GM23338 (cell line): ENCODE measurements around the gene ZXDC. TPM values are rescaled to one million over a fixed set of nuclear protein-coding genes. Genes with fewer than 3 reads are reported as not detected.

Experiments
- ATAC-seq: fragments of 200-7000 bp; cut with Tn5 transposase; 3 replicates; pipeline ENCODE4 v1.9.1; 2020
- DNase-seq: peaks from one replicate; pipeline ENCODE4 v3.0.0-alpha.2; 2015; ENCODE audit warnings: low spot score
- H2AFZ ChIP-seq: fragments of 200-600 bp; sonication (generic); 2 replicates; pipeline ENCODE4 v1.8.0; 2016; ENCODE audit warnings: antibody characterized with exemption, mild to moderate bottlenecking, moderate library complexity
- H3F3A ChIP-seq: fragments of 200-600 bp; sonication (generic); replicated peaks from 2 replicates; pipeline ENCODE4 v1.8.0; 2017; ENCODE audit warnings: antibody characterized with exemption, mixed run types, low read depth
- H3K27ac ChIP-seq: fragments of 200-600 bp; sonication (generic); 2 replicates; pipeline ENCODE4 v1.6.1; 2016; ENCODE audit warnings: low read depth
- H3K27me3 ChIP-seq: fragments of 200-600 bp; sonication (generic); 2 replicates; pipeline ENCODE4 v1.8.0; 2016; ENCODE audit warnings: mild to moderate bottlenecking, mixed run types, moderate library complexity; ENCODE audit not compliant: insufficient read depth
- H3K36me3 ChIP-seq: fragments of 200-600 bp; sonication (generic); 2 replicates; pipeline ENCODE4 v1.8.0; 2016; ENCODE audit warnings: mild to moderate bottlenecking; ENCODE audit not compliant: insufficient read depth
- H3K4me1 ChIP-seq: fragments of 200-600 bp; sonication (generic); 2 replicates; pipeline ENCODE4 v1.8.0; 2016; ENCODE audit warnings: mild to moderate bottlenecking, moderate library complexity; ENCODE audit not compliant: insufficient read depth
- H3K4me2 ChIP-seq: fragments of 200-600 bp; sonication (generic); 2 replicates; pipeline ENCODE4 v1.7.1; 2017; ENCODE audit warnings: mixed run types
- H3K4me3 ChIP-seq: fragments of 200-600 bp; sonication (generic); 2 replicates; pipeline ENCODE4 v1.6.1; 2016; ENCODE audit warnings: mixed run types
- H3K79me2 ChIP-seq: fragments of 200-600 bp; sonication (generic); replicated peaks from 2 replicates; pipeline ENCODE4 v1.8.0; 2017; ENCODE audit warnings: mild to moderate bottlenecking; ENCODE audit not compliant: insufficient read depth
- H3K9me2 ChIP-seq: fragments of 200-600 bp; sonication (generic); 2 replicates; pipeline ENCODE4 v1.8.0; 2017; ENCODE audit not compliant: insufficient read depth
- H4K20me1 ChIP-seq: fragments of 200-600 bp; sonication (generic); replicated peaks from 2 replicates; pipeline ENCODE4 v1.8.0; 2017; ENCODE audit warnings: mild to moderate bottlenecking; ENCODE audit not compliant: insufficient read depth
- H3K27ac Mint-ChIP-seq: 2 replicates; pipeline ENCODE4 v1.8.0; 2020; ENCODE audit warnings: inconsistent platforms, mild to moderate bottlenecking, moderate library complexity, mixed read lengths
- H3K27me3 Mint-ChIP-seq: 3 replicates; pipeline ENCODE4 v1.8.0; 2022; ENCODE audit warnings: low read depth, mild to moderate bottlenecking, moderate library complexity, mixed read lengths, inconsistent platforms; ENCODE audit not compliant: insufficient read depth, poor library complexity
- H3K36me3 Mint-ChIP-seq: 3 replicates; pipeline ENCODE4 v1.8.0; 2021; ENCODE audit warnings: low read depth, mild to moderate bottlenecking, inconsistent platforms, moderate library complexity, mixed read lengths
- H3K4me1 Mint-ChIP-seq: 3 replicates; pipeline ENCODE4 v1.8.0; 2020; ENCODE audit warnings: mild to moderate bottlenecking, inconsistent platforms, mixed read lengths
- H3K4me3 Mint-ChIP-seq: 3 replicates; pipeline ENCODE4 v1.8.0; 2021; ENCODE audit warnings: moderate library complexity, mild to moderate bottlenecking, inconsistent platforms, mixed read lengths
- H3K9me3 Mint-ChIP-seq: 3 replicates; pipeline ENCODE4 v1.8.0; 2020; ENCODE audit warnings: moderate library complexity, mild to moderate bottlenecking, inconsistent platforms, mixed read lengths
- EZH2phosphoT487 ChIP-seq: fragments of 200-600 bp; sonication (generic); IDR thresholded peaks from one replicate; pipeline ENCODE4 v1.8.1; 2018; ENCODE audit warnings: antibody characterized with exemption; ENCODE audit not compliant: unreplicated experiment
- NANOG ChIP-seq: IDR thresholded peaks from 2 replicates; pipeline ENCODE4 v1.6.1; 2016; ENCODE audit warnings: antibody characterized with exemption, borderline replicate concordance
- POLR2AphosphoS5 ChIP-seq: IDR thresholded peaks from 2 replicates; pipeline ENCODE4 v1.6.1; 2016; ENCODE audit warnings: antibody characterized with exemption, low read depth
- STAT1 ChIP-seq: IDR thresholded peaks from one replicate; pipeline ENCODE4 v1.6.1; 2016; ENCODE audit warnings: antibody characterized with exemption; ENCODE audit not compliant: unreplicated experiment
- ZNF331 ChIP-seq: fragments of 250-450 bp; sonication (Bioruptor Pico); IDR thresholded peaks from 2 replicates; pipeline ENCODE4 v1.5.0; 2020; ENCODE audit warnings: low read depth, mild to moderate bottlenecking, moderate library complexity
- polyA plus RNA-seq: library from polyadenylated mRNA; unstranded; fragments of >200 nt; fragmentation: Nextera tagmentation; extraction: Ambion mirVana; gene quantifications from 2 replicates; pipeline ENCODE4 v1.2.1, GENCODE V29; 2016
- total RNA-seq: library from RNA; depleted of rRNA; stranded (reverse); fragments of >200 nt; shearing (Covaris generic); gene quantifications from 2 replicates; pipeline ENCODE4 v1.2.3, GENCODE V29; 2014
- TF ChIP-seq, protein P1 (sequence below), 2 experiments: fragments of 200-600 bp in 1 of 2; sonication (generic) in 1 of 2; conservative IDR thresholded peaks; 2 replicates each; pipeline versions ENCODE4 v1.5.1 to v1.6.1; 2016 to 2017; ENCODE audit warnings: antibody characterized with exemption in 2 of 2, low read depth in 2 of 2, mild to moderate bottlenecking in 2 of 2, moderate library complexity in 1 of 2
- TF ChIP-seq, protein P2 (sequence below): IDR thresholded peaks from one replicate; pipeline ENCODE4 v1.6.1; 2018; ENCODE audit warnings: antibody characterized with exemption; ENCODE audit not compliant: unreplicated experiment

The ZXDC gene
- total and polyA plus RNA-seq, 2 experiments from 2014 or later = 5.7 to 45.1 TPM

DNA sequence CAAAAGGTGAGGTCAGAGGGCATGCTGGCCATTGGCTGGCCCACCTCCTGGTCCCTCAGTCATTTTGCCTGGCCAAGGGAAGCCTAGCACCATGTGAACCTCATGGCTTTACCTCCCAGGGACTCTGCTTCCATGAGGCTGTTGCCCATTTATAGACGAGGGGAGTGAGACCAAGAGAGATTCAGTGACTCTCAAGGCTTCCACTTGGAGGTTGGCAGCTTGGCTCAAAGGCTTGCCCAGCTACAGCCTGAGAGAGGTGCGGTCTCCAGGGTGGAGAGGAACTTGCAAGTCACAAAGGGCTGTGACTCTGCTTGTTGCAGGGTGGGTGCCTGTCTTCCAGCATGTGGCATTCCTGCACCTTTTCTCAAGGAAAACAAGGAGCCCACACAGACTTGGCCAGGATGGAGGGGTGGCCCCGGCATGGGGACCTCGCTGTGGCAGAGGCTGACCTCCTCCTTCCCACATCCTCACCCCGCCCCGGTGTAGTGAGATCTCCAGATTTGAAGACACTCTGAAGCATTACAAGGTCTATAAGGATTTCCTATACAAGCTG, 56.5 kb downstream of the ZXDC start:
- no peak for DNase-seq
- H3K36me3 Mint-ChIP-seq = no peaks in the 10 kb centered on the region
- H4K20me1 ChIP-seq = no peaks in the 10 kb centered on the region
- no peaks in the 10 kb centered on the region; the same call in 1 of the 2 replicates for H3K4me1 ChIP-seq
- H2AFZ ChIP-seq = no peak overlapping the region
- no peak for ATAC-seq
- H3K4me3 Mint-ChIP-seq = no peak overlapping the region
- no peaks in the 10 kb centered on the region for H3K9me3 Mint-ChIP-seq
- peaks cover 9% of the 10 kb centered on the region for H3K27me3 Mint-ChIP-seq
- no peak overlapping the region for H3K27ac ChIP-seq
- H3K4me2 ChIP-seq = no peak overlapping the region
- TF ChIP-seq ZNF331 (CRISPR knock-in tag) = no peak
- TF ChIP-seq EZH2phosphoT487 = no peak
- H3K36me3 ChIP-seq = no peaks in the 10 kb centered on the region
- H3K9me2 ChIP-seq = no peaks in the 10 kb centered on the region
- no peak overlapping the region for H3K4me3 ChIP-seq
- peaks cover 14% of the 10 kb centered on the region for H3K4me1 Mint-ChIP-seq
- no peaks in the 10 kb centered on the region for H3K27me3 ChIP-seq
- no peak overlapping the region for H3K27ac Mint-ChIP-seq
- no peaks in the 10 kb centered on the region for H3F3A ChIP-seq
- H3K79me2 ChIP-seq = no peaks in the 10 kb centered on the region

DNA sequence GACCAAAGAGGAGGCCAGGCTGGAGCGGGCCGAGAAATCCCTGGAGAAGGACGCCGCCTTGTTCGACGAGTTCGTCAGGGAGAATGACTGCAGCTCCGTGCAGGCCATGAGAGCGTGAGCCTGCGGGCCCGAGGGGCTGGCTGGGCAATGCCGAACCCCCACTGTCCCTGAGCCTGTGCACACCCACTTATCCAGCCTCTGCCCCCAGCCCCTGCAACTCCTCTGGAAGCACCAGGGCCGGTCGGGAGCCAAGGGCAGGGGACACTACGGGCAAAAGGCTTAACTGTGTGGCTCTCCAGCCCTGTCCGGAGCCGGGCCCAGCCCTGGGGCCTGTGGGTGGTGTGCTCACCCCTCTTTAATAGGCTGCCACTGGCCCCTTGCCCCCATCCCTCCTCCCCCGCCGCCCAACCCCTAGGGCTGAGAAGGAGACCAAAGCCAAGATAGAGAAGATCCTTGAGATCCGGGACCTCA, 57.0 kb downstream of the ZXDC start:
- H3K4me3 Mint-ChIP-seq = no peak overlapping the region
- no peak overlapping the region for H3K4me2 ChIP-seq
- H2AFZ ChIP-seq = no peak overlapping the region
- no peaks in the 10 kb centered on the region for H3F3A ChIP-seq
- H3K4me3 ChIP-seq = no peak overlapping the region
- H3K27ac ChIP-seq = no peak overlapping the region
- H3K36me3 Mint-ChIP-seq = no peaks in the 10 kb centered on the region
- no peaks in the 10 kb centered on the region; the same call in 1 of the 2 replicates for H3K4me1 ChIP-seq
- peaks cover 14% of the 10 kb centered on the region for H3K4me1 Mint-ChIP-seq
- no peaks in the 10 kb centered on the region for H3K9me2 ChIP-seq
- no peak overlapping the region for H3K27ac Mint-ChIP-seq
- DNase-seq (no peak), ATAC-seq (no peak)
- H4K20me1 ChIP-seq = no peaks in the 10 kb centered on the region
- no peaks in the 10 kb centered on the region for H3K9me3 Mint-ChIP-seq
- no peaks in the 10 kb centered on the region for H3K36me3 ChIP-seq
- no peaks in the 10 kb centered on the region for H3K27me3 ChIP-seq
- H3K27me3 Mint-ChIP-seq = peaks cover 9% of the 10 kb centered on the region
- H3K79me2 ChIP-seq = no peaks in the 10 kb centered on the region
- TF ChIP-seq, protein P1, sequence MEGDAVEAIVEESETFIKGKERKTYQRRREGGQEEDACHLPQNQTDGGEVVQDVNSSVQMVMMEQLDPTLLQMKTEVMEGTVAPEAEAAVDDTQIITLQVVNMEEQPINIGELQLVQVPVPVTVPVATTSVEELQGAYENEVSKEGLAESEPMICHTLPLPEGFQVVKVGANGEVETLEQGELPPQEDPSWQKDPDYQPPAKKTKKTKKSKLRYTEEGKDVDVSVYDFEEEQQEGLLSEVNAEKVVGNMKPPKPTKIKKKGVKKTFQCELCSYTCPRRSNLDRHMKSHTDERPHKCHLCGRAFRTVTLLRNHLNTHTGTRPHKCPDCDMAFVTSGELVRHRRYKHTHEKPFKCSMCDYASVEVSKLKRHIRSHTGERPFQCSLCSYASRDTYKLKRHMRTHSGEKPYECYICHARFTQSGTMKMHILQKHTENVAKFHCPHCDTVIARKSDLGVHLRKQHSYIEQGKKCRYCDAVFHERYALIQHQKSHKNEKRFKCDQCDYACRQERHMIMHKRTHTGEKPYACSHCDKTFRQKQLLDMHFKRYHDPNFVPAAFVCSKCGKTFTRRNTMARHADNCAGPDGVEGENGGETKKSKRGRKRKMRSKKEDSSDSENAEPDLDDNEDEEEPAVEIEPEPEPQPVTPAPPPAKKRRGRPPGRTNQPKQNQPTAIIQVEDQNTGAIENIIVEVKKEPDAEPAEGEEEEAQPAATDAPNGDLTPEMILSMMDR (conservative IDR thresholded peaks at IDR 0.05; ENCODE audit: low read depth in 2 of 2) = no peak
- no peak for TF ChIP-seq STAT1
- no peak for TF ChIP-seq POLR2AphosphoS5
- TF ChIP-seq, protein P2, sequence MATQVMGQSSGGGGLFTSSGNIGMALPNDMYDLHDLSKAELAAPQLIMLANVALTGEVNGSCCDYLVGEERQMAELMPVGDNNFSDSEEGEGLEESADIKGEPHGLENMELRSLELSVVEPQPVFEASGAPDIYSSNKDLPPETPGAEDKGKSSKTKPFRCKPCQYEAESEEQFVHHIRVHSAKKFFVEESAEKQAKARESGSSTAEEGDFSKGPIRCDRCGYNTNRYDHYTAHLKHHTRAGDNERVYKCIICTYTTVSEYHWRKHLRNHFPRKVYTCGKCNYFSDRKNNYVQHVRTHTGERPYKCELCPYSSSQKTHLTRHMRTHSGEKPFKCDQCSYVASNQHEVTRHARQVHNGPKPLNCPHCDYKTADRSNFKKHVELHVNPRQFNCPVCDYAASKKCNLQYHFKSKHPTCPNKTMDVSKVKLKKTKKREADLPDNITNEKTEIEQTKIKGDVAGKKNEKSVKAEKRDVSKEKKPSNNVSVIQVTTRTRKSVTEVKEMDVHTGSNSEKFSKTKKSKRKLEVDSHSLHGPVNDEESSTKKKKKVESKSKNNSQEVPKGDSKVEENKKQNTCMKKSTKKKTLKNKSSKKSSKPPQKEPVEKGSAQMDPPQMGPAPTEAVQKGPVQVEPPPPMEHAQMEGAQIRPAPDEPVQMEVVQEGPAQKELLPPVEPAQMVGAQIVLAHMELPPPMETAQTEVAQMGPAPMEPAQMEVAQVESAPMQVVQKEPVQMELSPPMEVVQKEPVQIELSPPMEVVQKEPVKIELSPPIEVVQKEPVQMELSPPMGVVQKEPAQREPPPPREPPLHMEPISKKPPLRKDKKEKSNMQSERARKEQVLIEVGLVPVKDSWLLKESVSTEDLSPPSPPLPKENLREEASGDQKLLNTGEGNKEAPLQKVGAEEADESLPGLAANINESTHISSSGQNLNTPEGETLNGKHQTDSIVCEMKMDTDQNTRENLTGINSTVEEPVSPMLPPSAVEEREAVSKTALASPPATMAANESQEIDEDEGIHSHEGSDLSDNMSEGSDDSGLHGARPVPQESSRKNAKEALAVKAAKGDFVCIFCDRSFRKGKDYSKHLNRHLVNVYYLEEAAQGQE = no peak
- no peak for TF ChIP-seq NANOG
